Neural progenitor cell (in vitro differentiated cells): ENCODE measurements around the gene NAT14. TPM values are rescaled to one million over a fixed set of nuclear protein-coding genes. Genes with fewer than 3 reads are reported as not detected.

Experiments
- DNase-seq: peaks from one replicate; pipeline ENCODE4 v3.0.0-alpha.2; 2016; ENCODE audit warnings: low spot score
- H2AFZ ChIP-seq: fragments of 200-600 bp; sonication (generic); replicated peaks from 2 replicates; pipeline ENCODE4 v1.6.1; 2016; ENCODE audit warnings: antibody characterized with exemption
- H3F3A ChIP-seq: fragments of 200-600 bp; sonication (generic); 2 replicates; pipeline ENCODE4 v1.6.1; 2016; ENCODE audit warnings: antibody characterized with exemption, low read depth
- H3K27ac ChIP-seq: fragments of 200-600 bp; sonication (generic); 2 replicates; pipeline ENCODE4 v1.5.1; 2016; ENCODE audit warnings: mild to moderate bottlenecking
- H3K27me3 ChIP-seq: fragments of 200-600 bp; sonication (generic); 2 replicates; pipeline ENCODE4 v1.6.1; 2016; ENCODE audit warnings: mild to moderate bottlenecking, moderate library complexity
- H3K36me3 ChIP-seq: fragments of 200-600 bp; sonication (generic); 2 replicates; pipeline ENCODE4 v1.5.1; 2016
- H3K4me1 ChIP-seq: fragments of 200-600 bp; sonication (generic); 2 replicates; pipeline ENCODE4 v1.6.1; 2016; ENCODE audit warnings: mixed run types
- H3K4me2 ChIP-seq: fragments of 200-600 bp; sonication (generic); 2 replicates; pipeline ENCODE4 v1.6.1; 2016
- H3K4me3 ChIP-seq: fragments of 200-600 bp; sonication (generic); 2 replicates; pipeline ENCODE4 v1.5.1; 2016
- H3K79me2 ChIP-seq: fragments of 200-600 bp; sonication (generic); 2 replicates; pipeline ENCODE4 v1.6.1; 2016; ENCODE audit warnings: low read depth
- H3K9ac ChIP-seq: fragments of 200-600 bp; sonication (generic); 2 replicates; pipeline ENCODE4 v1.6.1; 2016
- H3K9me3 ChIP-seq: fragments of 200-600 bp; sonication (generic); 2 replicates; pipeline ENCODE4 v1.5.1; 2016; ENCODE audit warnings: low read depth
- H4K20me1 ChIP-seq: fragments of 200-600 bp; sonication (generic); 2 replicates; pipeline ENCODE4 v1.6.1; 2016; ENCODE audit warnings: low read depth
- H3K27ac Mint-ChIP-seq: 3 replicates; pipeline ENCODE4 v1.8.0; 2021; ENCODE audit warnings: mixed read lengths
- H3K27me3 Mint-ChIP-seq: 2 replicates; pipeline ENCODE4 v1.8.0; 2022; ENCODE audit warnings: low read depth, mild to moderate bottlenecking, inconsistent platforms, moderate library complexity, mixed read lengths; ENCODE audit not compliant: insufficient read depth
- H3K36me3 Mint-ChIP-seq: 3 replicates; pipeline ENCODE4 v1.8.0; 2021; ENCODE audit warnings: mixed read lengths
- H3K4me1 Mint-ChIP-seq: 3 replicates; pipeline ENCODE4 v1.8.0; 2021; ENCODE audit warnings: mixed read lengths
- H3K4me3 Mint-ChIP-seq: 3 replicates; pipeline ENCODE4 v1.8.0; 2021; ENCODE audit warnings: mild to moderate bottlenecking, moderate library complexity, mixed read lengths
- H3K9me3 Mint-ChIP-seq: 3 replicates; pipeline ENCODE4 v1.8.0; 2020; ENCODE audit warnings: mixed read lengths
- CTCF ChIP-seq: fragments of 200-600 bp; sonication (generic); IDR thresholded peaks from 2 replicates; pipeline ENCODE4 v1.5.1; 2017; ENCODE audit warnings: antibody characterized with exemption, mild to moderate bottlenecking
- EZH2 ChIP-seq: fragments of 200-600 bp; sonication (generic); IDR thresholded peaks from 2 replicates; pipeline ENCODE4 v1.6.1; 2017; ENCODE audit warnings: antibody characterized with exemption, mild to moderate bottlenecking, moderate library complexity
- EZH2phosphoT487 ChIP-seq: fragments of 200-600 bp; sonication (generic); IDR thresholded peaks from 2 replicates; pipeline ENCODE4 v1.6.1; 2017; ENCODE audit warnings: antibody characterized with exemption
- total RNA-seq: library from RNA; depleted of rRNA; stranded (reverse); fragments of >200 nt; gene quantifications from 2 replicates; pipeline ENCODE4 v1.2.3, GENCODE V29; 2015; ENCODE audit warnings: low replicate concordance

The NAT14 gene
- total RNA-seq, 1 donor from 2014 or later, result 16.2 TPM

- H3K27me3 Mint-ChIP-seq, result peaks cover 14% of the 10 kb centered on the region
- Histone ChIP-seq H3K9me3 (no peaks in the 10 kb centered on the region), H3K4me1 (peaks cover 31% of the 10 kb centered on the region), H2AFZ (no peak overlapping the region), H3K9ac (no peak overlapping the region), H3F3A (peaks cover 42% of the 10 kb centered on the region), H3K4me2 (no peak overlapping the region), H3K27me3 (no peaks in the 10 kb centered on the region), H3K4me3 (no peak overlapping the region), H3K36me3 (no peaks in the 10 kb centered on the region), H3K27ac (no peak overlapping the region), H3K79me2 (peaks cover 19% of the 10 kb centered on the region), H4K20me1 (no peaks in the 10 kb centered on the region)
- no peak for DNase-seq
- TF ChIP-seq EZH2phosphoT487, result no peak
- no peak for TF ChIP-seq EZH2
- TF ChIP-seq CTCF, result no peak
- H3K27ac Mint-ChIP-seq, result peak overlapping the region; percentile 27
- H3K4me1 Mint-ChIP-seq, result peaks cover 39% of the 10 kb centered on the region
- H3K9me3 Mint-ChIP-seq, result no peaks in the 10 kb centered on the region
- H3K4me3 Mint-ChIP-seq, result no peak overlapping the region
- H3K36me3 Mint-ChIP-seq, result peaks cover 2% of the 10 kb centered on the region
Observed at GRCh38 chr19:55479451-55480230, 5.3 kb upstream of the NAT14 start.

- H3K4me3 Mint-ChIP-seq, result no peak overlapping the region
- no peak overlapping the region for H3K4me3 ChIP-seq
- H3K4me1 ChIP-seq, result peaks cover 29% of the 10 kb centered on the region
- peaks cover 11% of the 10 kb centered on the region for H3K27me3 Mint-ChIP-seq
- H3K4me2 ChIP-seq, result no peak overlapping the region
- H2AFZ ChIP-seq, result no peak overlapping the region
- H3K9me3 ChIP-seq, result no peaks in the 10 kb centered on the region
- H3K4me1 Mint-ChIP-seq, result peaks cover 30% of the 10 kb centered on the region
- no peak overlapping the region for H3K9ac ChIP-seq
- H3K36me3 ChIP-seq, result no peaks in the 10 kb centered on the region
- peaks cover 2% of the 10 kb centered on the region for H3K36me3 Mint-ChIP-seq
- no peak for DNase-seq
- peaks cover 31% of the 10 kb centered on the region for H3K79me2 ChIP-seq
- TF ChIP-seq EZH2phosphoT487 (no peak), EZH2 (no peak), CTCF (no peak)
- no peak overlapping the region for H3K27ac Mint-ChIP-seq
- no peaks in the 10 kb centered on the region for H3K9me3 Mint-ChIP-seq
- peaks cover 33% of the 10 kb centered on the region for H3F3A ChIP-seq
- no peaks in the 10 kb centered on the region for H3K27me3 ChIP-seq
- H3K27ac ChIP-seq, result no peak overlapping the region
- peaks cover 9% of the 10 kb centered on the region for H4K20me1 ChIP-seq
Observed at GRCh38 chr19:55481148-55481793, 3.7 kb upstream of the NAT14 start.

- Histone ChIP-seq H3K4me1 (peaks cover 34% of the 10 kb centered on the region), H3K79me2 (peaks cover 33% of the 10 kb centered on the region), H4K20me1 (peaks cover 12% of the 10 kb centered on the region), H3K4me3 (no peak overlapping the region), H3K4me2 (no peak overlapping the region), H3K27me3 (no peaks in the 10 kb centered on the region), H3K36me3 (no peaks in the 10 kb centered on the region), H3K9me3 (no peaks in the 10 kb centered on the region), H3K9ac (no peak overlapping the region), H3K27ac (no peak overlapping the region), H2AFZ (no peak overlapping the region), H3F3A (peaks cover 33% of the 10 kb centered on the region)
- no peak overlapping the region for H3K4me3 Mint-ChIP-seq
- no peak overlapping the region for H3K27ac Mint-ChIP-seq
- no peak for DNase-seq
- peaks cover 2% of the 10 kb centered on the region for H3K36me3 Mint-ChIP-seq
- no peak for TF ChIP-seq EZH2
- TF ChIP-seq CTCF, result no peak
- no peak for TF ChIP-seq EZH2phosphoT487
- H3K27me3 Mint-ChIP-seq, result peaks cover 10% of the 10 kb centered on the region
- H3K4me1 Mint-ChIP-seq, result peaks cover 31% of the 10 kb centered on the region
- H3K9me3 Mint-ChIP-seq, result no peaks in the 10 kb centered on the region
Observed at GRCh38 chr19:55481794-55482155, 3.2 kb upstream of the NAT14 start.
